HL-60 (cell line): Measurements from ENCODE around the gene OR10AD1.

Source experiments
- DNase-seq, 2 experiments: peaks; one replicate each; pipeline ENCODE4 v3.0.0-alpha.2; 2010 to 2020; ENCODE audit warnings: low read depth in 1 of 2, low spot score in 1 of 2
- H3K27ac ChIP-seq: fragments of 250-450 bp; sonication (Bioruptor Pico); replicated peaks from 2 replicates; pipeline ENCODE4 v1.5.1; 2020; ENCODE audit warnings: mild to moderate bottlenecking, moderate library complexity
- H3K27me3 ChIP-seq: fragments of 250-450 bp; sonication (Bioruptor Pico); 2 replicates; pipeline ENCODE4 v1.5.1; 2021; ENCODE audit warnings: mild to moderate bottlenecking, moderate library complexity; ENCODE audit not compliant: insufficient read depth, poor library complexity, severe bottlenecking
- H3K4me3 ChIP-seq: replicated peaks from 2 replicates; pipeline ENCODE4 v1.5.1; 2011; ENCODE audit warnings: mild to moderate bottlenecking, control low read depth, low read length; ENCODE audit not compliant: insufficient read depth
- CTCF ChIP-seq: IDR thresholded peaks from one replicate; pipeline ENCODE4 v1.5.1; 2011; ENCODE audit warnings: low read length, control low read depth, inconsistent platforms; ENCODE audit not compliant: insufficient read depth
- GABPA ChIP-seq: IDR thresholded peaks from 2 replicates; pipeline ENCODE4 v1.6.1; 2012; ENCODE audit warnings: low read depth
- POLR2AphosphoS5 ChIP-seq: IDR thresholded peaks from 2 replicates; pipeline ENCODE4 v1.6.1; 2012; ENCODE audit warnings: low read depth
- SPI1 ChIP-seq: IDR thresholded peaks from 2 replicates; pipeline ENCODE4 v1.6.1; 2012; ENCODE audit warnings: low read depth, mild to moderate bottlenecking, borderline replicate concordance
- TF ChIP-seq, protein P1 (sequence below): IDR thresholded peaks from 2 replicates; pipeline ENCODE4 v1.6.1; 2012; ENCODE audit warnings: low read depth; ENCODE audit not compliant: insufficient replicate concordance

The OR10AD1 gene

DNA sequence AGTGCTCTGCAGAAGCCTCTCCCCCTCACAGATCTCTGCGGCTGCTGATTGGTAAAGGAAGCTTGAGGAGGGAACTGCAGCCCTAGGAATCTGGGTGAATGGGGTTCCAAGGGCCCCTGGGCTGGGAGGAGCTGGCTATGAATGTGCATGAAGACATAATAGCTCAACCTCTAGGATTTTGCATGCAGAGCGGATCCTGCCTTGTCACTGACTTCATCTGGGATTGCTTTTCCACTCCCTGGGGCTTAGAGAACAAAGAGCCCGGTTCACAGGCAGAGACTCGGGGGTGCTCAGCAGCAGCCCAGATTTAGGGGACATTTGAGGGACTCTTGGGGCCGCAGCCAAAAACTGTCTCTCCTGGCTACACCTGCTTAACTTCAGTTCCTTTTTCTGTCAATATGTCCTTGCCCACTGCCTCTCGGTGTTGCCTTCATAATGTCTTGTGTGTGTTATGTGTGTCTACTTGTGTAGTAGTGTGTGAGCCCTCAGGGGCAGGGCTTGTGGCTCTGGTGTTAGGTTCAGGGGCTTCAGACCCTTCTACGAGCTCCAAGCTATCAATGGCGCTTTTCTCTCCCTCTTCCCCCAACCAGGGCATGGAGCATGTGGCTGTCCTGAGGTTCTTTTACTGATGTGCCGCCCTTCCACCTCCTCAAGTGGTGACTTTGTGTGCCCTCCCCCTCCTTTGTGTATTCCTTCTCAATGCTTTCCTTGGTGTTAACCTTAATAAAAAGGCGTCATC lies 17.7 kb downstream of the OR10AD1 start:
- H3K27me3 ChIP-seq, result peaks cover 35% of the 10 kb centered on the region
- DNase-seq, result no peak
- H3K27ac ChIP-seq, result no peak overlapping the region
- no peak overlapping the region for H3K4me3 ChIP-seq
- TF ChIP-seq SPI1, result no peak; the same call in 1 of the 2 replicates
- no peak for TF ChIP-seq CTCF
- no peak for TF ChIP-seq GABPA
- TF ChIP-seq, protein P1, sequence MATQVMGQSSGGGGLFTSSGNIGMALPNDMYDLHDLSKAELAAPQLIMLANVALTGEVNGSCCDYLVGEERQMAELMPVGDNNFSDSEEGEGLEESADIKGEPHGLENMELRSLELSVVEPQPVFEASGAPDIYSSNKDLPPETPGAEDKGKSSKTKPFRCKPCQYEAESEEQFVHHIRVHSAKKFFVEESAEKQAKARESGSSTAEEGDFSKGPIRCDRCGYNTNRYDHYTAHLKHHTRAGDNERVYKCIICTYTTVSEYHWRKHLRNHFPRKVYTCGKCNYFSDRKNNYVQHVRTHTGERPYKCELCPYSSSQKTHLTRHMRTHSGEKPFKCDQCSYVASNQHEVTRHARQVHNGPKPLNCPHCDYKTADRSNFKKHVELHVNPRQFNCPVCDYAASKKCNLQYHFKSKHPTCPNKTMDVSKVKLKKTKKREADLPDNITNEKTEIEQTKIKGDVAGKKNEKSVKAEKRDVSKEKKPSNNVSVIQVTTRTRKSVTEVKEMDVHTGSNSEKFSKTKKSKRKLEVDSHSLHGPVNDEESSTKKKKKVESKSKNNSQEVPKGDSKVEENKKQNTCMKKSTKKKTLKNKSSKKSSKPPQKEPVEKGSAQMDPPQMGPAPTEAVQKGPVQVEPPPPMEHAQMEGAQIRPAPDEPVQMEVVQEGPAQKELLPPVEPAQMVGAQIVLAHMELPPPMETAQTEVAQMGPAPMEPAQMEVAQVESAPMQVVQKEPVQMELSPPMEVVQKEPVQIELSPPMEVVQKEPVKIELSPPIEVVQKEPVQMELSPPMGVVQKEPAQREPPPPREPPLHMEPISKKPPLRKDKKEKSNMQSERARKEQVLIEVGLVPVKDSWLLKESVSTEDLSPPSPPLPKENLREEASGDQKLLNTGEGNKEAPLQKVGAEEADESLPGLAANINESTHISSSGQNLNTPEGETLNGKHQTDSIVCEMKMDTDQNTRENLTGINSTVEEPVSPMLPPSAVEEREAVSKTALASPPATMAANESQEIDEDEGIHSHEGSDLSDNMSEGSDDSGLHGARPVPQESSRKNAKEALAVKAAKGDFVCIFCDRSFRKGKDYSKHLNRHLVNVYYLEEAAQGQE, result no peak
- no peak for TF ChIP-seq POLR2AphosphoS5

DNA sequence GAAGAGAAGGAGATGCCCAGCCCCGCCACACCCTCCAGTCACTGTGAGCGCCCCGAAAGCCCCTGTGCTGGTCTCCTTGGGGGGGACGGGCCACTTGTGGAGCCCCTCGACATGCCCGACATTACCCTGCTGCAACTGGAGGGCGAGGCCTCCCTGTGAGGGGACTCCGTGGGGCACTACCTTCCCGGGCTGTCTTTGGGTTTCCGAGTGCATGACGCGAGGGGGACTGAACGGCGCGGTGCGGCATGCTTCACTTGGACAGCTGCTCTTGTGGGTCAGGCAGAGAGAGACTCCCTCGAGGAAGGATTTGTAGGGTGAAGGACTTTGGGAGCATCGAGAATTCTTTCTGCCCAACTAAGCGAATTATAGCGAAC lies 18.6 kb downstream of the OR10AD1 start:
- Histone ChIP-seq H3K27ac (no peak overlapping the region), H3K27me3 (peaks cover 35% of the 10 kb centered on the region), H3K4me3 (no peak overlapping the region)
- TF ChIP-seq CTCF, result no peak
- TF ChIP-seq, protein P1, result no peak
- no peak for TF ChIP-seq SPI1
- TF ChIP-seq POLR2AphosphoS5, result no peak
- TF ChIP-seq GABPA, result no peak
- DNase-seq, result no peak

- Histone ChIP-seq H3K27ac (no peak overlapping the region), H3K4me3 (peak overlapping the region; percentile 45), H3K27me3 (peaks cover 35% of the 10 kb centered on the region)
- no peak for DNase-seq
- TF ChIP-seq CTCF (no peak), GABPA (no peak), POLR2AphosphoS5 (no peak), SPI1 (no peak)
- TF ChIP-seq, protein P1, result no peak
These were observed 19.1 kb downstream of the OR10AD1 start for GRCh38 chr12:48183876-48184548.
